ENCODE measurements around the gene LIMCH1.

DNA sequence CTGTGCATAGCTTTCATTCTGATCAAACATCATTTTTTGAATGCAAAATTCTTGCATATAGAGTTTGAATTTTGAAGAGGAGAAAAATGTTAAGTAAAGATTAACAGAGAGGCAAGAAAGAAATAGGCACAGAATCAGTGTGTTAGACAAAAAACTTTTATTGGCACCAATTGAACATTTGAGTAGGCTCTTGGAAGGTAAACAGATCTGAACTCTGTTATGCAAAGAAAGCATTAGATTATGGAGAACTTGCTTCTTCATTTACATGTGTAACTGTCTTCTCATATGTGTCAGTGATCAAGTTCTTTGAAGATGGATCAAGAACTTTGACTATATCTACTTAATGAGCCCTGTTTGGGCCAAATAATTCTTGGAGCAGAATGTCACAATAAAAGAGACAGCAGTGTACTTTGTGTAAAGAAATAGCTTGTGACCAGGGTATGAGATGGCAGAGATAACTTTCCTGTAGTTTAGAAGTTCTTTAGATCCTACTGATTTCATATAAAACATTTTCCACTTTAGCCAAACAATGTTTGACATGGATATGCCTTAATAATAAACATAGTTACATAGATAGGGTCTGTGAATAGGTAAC is 61.3 kb downstream of the LIMCH1 start:
- TF ChIP-seq POLR2AphosphoS5 (IDR thresholded peaks at IDR 0.05; ENCODE audit: low read depth, low read length) = no peak
- TF ChIP-seq POLR2A (IDR thresholded peaks at IDR 0.05; ENCODE audit: low read depth, low read length) = no peak
